OCI-LY1 (cell line): ENCODE results near the gene AGAP1.

ENCODE experiments used
- CTCF ChIP-seq: fragments of 200-600 bp; sonication (generic), shearing (Covaris generic); IDR thresholded peaks from 2 replicates; pipeline ENCODE4 v1.5.1; 2017; ENCODE audit warnings: mild to moderate bottlenecking, antibody characterized with exemption, low read length, moderate library complexity, mixed read lengths
- EZH2 ChIP-seq: fragments of 200-600 bp; sonication (generic), shearing (Covaris generic); IDR thresholded peaks from 2 replicates; pipeline ENCODE4 v1.8.0; 2017; ENCODE audit warnings: borderline replicate concordance, mixed run types, mild to moderate bottlenecking, antibody characterized with exemption, low read length, moderate library complexity, mixed read lengths

GRCh38 chr2:235766278-235766677 is 272.4 kb downstream of the AGAP1 start:
- TF ChIP-seq EZH2 (no peak), CTCF (peak; percentile 77)
